Hepatocyte (in vitro differentiated cells): ENCODE measurements around the gene SIK2. TPM values are rescaled to one million over a fixed set of nuclear protein-coding genes. Genes with fewer than 3 reads are reported as not detected.

Experiments used
- DNase-seq: peaks from one replicate; pipeline ENCODE4 v3.0.0-alpha.2; 2016; ENCODE audit warnings: low spot score
- H2AFZ ChIP-seq: fragments of 200-600 bp; sonication (generic); 2 replicates; pipeline ENCODE4 v1.6.0; 2016; ENCODE audit warnings: antibody characterized with exemption, mild to moderate bottlenecking
- H3K27ac ChIP-seq: fragments of 200-600 bp; sonication (generic); 2 replicates; pipeline ENCODE4 v1.5.1; 2016; ENCODE audit warnings: mild to moderate bottlenecking
- H3K27me3 ChIP-seq: fragments of 200-600 bp; sonication (generic); 2 replicates; pipeline ENCODE4 v1.6.1; 2016
- H3K36me3 ChIP-seq: fragments of 200-600 bp; sonication (generic); replicated peaks from 2 replicates; pipeline ENCODE4 v1.5.1; 2016; ENCODE audit warnings: low read depth; ENCODE audit not compliant: insufficient read depth
- H3K4me1 ChIP-seq: fragments of 200-600 bp; sonication (generic); 2 replicates; pipeline ENCODE4 v1.5.1; 2016; ENCODE audit warnings: mild to moderate bottlenecking, moderate library complexity; ENCODE audit not compliant: insufficient read depth
- H3K4me2 ChIP-seq: fragments of 200-600 bp; sonication (generic); 2 replicates; pipeline ENCODE4 v1.6.0; 2016
- H3K4me3 ChIP-seq: fragments of 200-600 bp; sonication (generic); 2 replicates; pipeline ENCODE4 v1.5.1; 2016; ENCODE audit warnings: mild to moderate bottlenecking
- H3K79me2 ChIP-seq: fragments of 200-600 bp; sonication (generic); 2 replicates; pipeline ENCODE4 v1.6.0; 2017; ENCODE audit warnings: mild to moderate bottlenecking
- H3K9me2 ChIP-seq: fragments of 200-600 bp; sonication (generic); replicated peaks from 2 replicates; pipeline ENCODE4 v1.6.0; 2017; ENCODE audit warnings: mild to moderate bottlenecking; ENCODE audit not compliant: insufficient read depth
- H3K9me3 ChIP-seq: fragments of 200-600 bp; sonication (generic); 2 replicates; pipeline ENCODE4 v1.5.1; 2016; ENCODE audit warnings: low read depth, mild to moderate bottlenecking
- H4K20me1 ChIP-seq: fragments of 200-600 bp; sonication (generic); 2 replicates; pipeline ENCODE4 v1.6.0; 2016; ENCODE audit warnings: mild to moderate bottlenecking; ENCODE audit not compliant: insufficient read depth, poor library complexity, severe bottlenecking
- EZH2 ChIP-seq: fragments of 200-600 bp; sonication (generic); IDR thresholded peaks from 2 replicates; pipeline ENCODE4 v1.6.1; 2016; ENCODE audit warnings: antibody characterized with exemption, mild to moderate bottlenecking, borderline replicate concordance
- EZH2phosphoT487 ChIP-seq: fragments of 200-600 bp; sonication (generic); IDR thresholded peaks from one replicate; pipeline ENCODE4 v1.6.1; 2018; ENCODE audit warnings: antibody characterized with exemption, mild to moderate bottlenecking, low read depth, moderate library complexity; ENCODE audit not compliant: unreplicated experiment, severe bottlenecking
- WGBS: methylation state at CpG from one replicate; pipeline ENCODE4 v1.1.6; 2016; ENCODE audit warnings: low lambda C conversion rate; ENCODE audit errors: missing lambda C conversion rate; 5-methylcytosine and 5-hydroxymethylcytosine counted together
- polyA plus RNA-seq: library from polyadenylated mRNA; unstranded; fragments of >200 nt; fragmentation: Nextera tagmentation; extraction: Ambion mirVana; gene quantifications from 2 replicates; pipeline ENCODE4 v1.2.1, GENCODE V29; 2016
- total RNA-seq: library from RNA; depleted of rRNA; stranded (reverse); fragments of >200 nt; gene quantifications from 2 replicates; pipeline ENCODE4 v1.2.3, GENCODE V29; 2014
- TF ChIP-seq, protein P1 (sequence below): fragments of 200-600 bp; sonication (generic); IDR thresholded peaks from 2 replicates; pipeline ENCODE4 v1.5.1; 2016; ENCODE audit warnings: antibody characterized with exemption, mild to moderate bottlenecking; ENCODE audit not compliant: poor library complexity

SIK2 gene
- total and polyA plus RNA-seq, 2 experiments from 2014 or later, result 3.1 to 22.2 TPM

DNA sequence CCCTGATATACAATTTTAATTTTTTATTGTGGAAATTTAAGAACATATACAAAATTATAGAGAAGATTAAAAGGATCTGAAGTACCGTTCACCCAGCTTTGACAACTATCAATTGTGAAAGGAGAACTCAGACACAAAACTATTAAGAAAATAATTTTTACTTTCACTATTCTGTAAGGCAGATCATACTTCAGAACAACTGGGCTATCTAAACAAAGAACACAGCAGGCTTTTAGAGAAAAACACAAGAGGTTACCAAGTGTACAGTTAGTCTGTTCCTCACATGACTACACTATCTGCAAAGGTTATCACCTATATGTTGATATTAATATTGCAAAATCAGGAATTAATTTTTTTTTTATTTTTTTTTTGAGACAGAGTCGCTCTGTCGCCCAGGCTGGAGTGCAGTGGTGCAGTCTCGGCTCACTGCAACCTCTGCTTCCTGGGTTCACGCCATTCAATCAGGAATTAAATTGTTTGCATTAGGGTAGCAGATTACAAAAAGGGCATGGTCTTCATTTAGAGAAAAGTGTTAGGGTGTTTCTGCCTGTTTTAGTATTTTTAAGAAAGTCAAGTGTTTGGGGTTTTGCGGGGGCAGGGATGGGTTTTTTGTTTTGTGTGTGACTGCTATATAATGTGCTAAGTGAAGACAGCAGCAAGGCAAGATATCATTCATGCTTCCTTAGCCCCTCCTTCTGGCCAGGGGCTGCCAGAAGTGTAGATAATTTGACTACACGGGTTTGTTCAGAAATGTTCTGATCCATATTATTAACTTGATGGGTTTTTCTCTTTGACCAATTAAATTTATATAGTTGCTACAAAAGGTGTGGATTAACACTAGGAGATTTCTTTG lies 27.6 kb upstream of the SIK2 start:
- Histone ChIP-seq H2AFZ (no peak overlapping the region), H3K79me2 (no peaks in the 10 kb centered on the region), H3K27ac (no peak overlapping the region), H4K20me1 (no peaks in the 10 kb centered on the region), H3K4me2 (peak overlapping the region; percentile 35), H3K36me3 (no peaks in the 10 kb centered on the region), H3K4me3 (no peak overlapping the region), H3K9me3 (no peaks in the 10 kb centered on the region), H3K9me2 (no peaks in the 10 kb centered on the region), H3K4me1 (peaks cover 20% of the 10 kb centered on the region), H3K27me3 (no peaks in the 10 kb centered on the region)
- 54% methylated on average over 7 of the region's 7 CpGs for WGBS
- no peak for TF ChIP-seq EZH2phosphoT487
- TF ChIP-seq EZH2, result no peak
- TF ChIP-seq, protein P1, sequence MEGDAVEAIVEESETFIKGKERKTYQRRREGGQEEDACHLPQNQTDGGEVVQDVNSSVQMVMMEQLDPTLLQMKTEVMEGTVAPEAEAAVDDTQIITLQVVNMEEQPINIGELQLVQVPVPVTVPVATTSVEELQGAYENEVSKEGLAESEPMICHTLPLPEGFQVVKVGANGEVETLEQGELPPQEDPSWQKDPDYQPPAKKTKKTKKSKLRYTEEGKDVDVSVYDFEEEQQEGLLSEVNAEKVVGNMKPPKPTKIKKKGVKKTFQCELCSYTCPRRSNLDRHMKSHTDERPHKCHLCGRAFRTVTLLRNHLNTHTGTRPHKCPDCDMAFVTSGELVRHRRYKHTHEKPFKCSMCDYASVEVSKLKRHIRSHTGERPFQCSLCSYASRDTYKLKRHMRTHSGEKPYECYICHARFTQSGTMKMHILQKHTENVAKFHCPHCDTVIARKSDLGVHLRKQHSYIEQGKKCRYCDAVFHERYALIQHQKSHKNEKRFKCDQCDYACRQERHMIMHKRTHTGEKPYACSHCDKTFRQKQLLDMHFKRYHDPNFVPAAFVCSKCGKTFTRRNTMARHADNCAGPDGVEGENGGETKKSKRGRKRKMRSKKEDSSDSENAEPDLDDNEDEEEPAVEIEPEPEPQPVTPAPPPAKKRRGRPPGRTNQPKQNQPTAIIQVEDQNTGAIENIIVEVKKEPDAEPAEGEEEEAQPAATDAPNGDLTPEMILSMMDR, result no peak
- no peak for DNase-seq

DNA sequence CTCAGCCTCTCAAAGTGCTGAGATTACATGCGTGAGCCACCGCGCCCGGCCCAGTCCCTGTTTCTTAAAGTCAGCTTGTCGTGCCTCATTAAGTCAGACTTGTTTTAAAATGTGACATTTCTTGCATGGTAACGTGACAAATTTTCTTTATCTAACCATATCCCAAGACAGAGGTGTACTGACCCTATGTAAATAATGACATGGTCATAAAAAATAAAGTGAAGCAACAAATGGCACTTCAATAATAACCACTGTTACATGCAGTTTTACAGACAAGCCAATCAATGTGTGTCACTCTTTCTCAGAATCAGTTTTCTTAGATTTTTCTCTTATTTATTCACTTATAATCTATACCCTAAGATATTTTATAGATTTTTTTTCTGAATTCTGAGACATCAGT lies 26.5 kb upstream of the SIK2 start:
- peaks cover 20% of the 10 kb centered on the region for H3K4me1 ChIP-seq
- no peak for DNase-seq
- H3K27me3 ChIP-seq, result no peaks in the 10 kb centered on the region
- H3K4me2 ChIP-seq, result no peak overlapping the region
- no peaks in the 10 kb centered on the region for H3K36me3 ChIP-seq
- H3K9me2 ChIP-seq, result no peaks in the 10 kb centered on the region
- no peaks in the 10 kb centered on the region for H4K20me1 ChIP-seq
- TF ChIP-seq EZH2 (no peak), EZH2phosphoT487 (no peak)
- TF ChIP-seq, protein P1, result no peak
- WGBS, result 84% methylated on average over 6 of the region's 6 CpGs
- no peak overlapping the region for H3K4me3 ChIP-seq
- H3K27ac ChIP-seq, result no peak overlapping the region
- H2AFZ ChIP-seq, result no peak overlapping the region
- H3K79me2 ChIP-seq, result no peaks in the 10 kb centered on the region
- H3K9me3 ChIP-seq, result no peaks in the 10 kb centered on the region

DNA sequence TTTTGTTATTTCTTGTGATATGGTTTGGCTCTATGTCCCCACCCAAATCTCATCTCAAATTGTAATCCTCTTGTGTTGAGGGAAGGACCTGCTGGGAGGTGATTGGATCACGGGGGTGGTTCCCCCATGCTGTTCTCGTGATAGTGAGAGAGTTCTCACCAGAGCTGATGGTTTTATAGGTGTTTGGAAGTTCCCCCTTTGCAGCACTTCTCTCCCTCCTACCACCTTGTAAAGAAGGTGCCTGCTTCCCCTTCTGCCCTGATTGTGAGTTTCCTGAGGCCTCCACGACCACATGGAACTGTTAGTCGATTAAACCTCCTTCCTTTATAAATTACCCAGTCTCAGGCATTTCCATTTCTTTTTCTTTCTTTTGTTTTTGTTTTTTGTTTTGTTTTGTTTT lies 24.4 kb upstream of the SIK2 start:
- H3K9me3 ChIP-seq, result no peaks in the 10 kb centered on the region
- peaks cover 4% of the 10 kb centered on the region for H3K4me1 ChIP-seq
- no peaks in the 10 kb centered on the region for H3K36me3 ChIP-seq
- no peak overlapping the region for H3K4me2 ChIP-seq
- no peaks in the 10 kb centered on the region for H3K9me2 ChIP-seq
- no peak overlapping the region for H3K4me3 ChIP-seq
- no peak overlapping the region for H2AFZ ChIP-seq
- WGBS, result 80% methylated on average over 4 of the region's 4 CpGs
- DNase-seq, result no peak
- H3K79me2 ChIP-seq, result no peaks in the 10 kb centered on the region
- TF ChIP-seq, protein P1, result no peak
- TF ChIP-seq EZH2phosphoT487 (no peak), EZH2 (no peak)
- H4K20me1 ChIP-seq, result no peaks in the 10 kb centered on the region
- no peaks in the 10 kb centered on the region for H3K27me3 ChIP-seq
- H3K27ac ChIP-seq, result no peak overlapping the region
